ENCODE data around the gene EML5.
"Not testable (repeated sequence)": the region's sequence is repeated elsewhere in the genome, so short reads cannot be mapped to it uniquely, and the experiment has no call there.

The EML5 gene

DNA sequence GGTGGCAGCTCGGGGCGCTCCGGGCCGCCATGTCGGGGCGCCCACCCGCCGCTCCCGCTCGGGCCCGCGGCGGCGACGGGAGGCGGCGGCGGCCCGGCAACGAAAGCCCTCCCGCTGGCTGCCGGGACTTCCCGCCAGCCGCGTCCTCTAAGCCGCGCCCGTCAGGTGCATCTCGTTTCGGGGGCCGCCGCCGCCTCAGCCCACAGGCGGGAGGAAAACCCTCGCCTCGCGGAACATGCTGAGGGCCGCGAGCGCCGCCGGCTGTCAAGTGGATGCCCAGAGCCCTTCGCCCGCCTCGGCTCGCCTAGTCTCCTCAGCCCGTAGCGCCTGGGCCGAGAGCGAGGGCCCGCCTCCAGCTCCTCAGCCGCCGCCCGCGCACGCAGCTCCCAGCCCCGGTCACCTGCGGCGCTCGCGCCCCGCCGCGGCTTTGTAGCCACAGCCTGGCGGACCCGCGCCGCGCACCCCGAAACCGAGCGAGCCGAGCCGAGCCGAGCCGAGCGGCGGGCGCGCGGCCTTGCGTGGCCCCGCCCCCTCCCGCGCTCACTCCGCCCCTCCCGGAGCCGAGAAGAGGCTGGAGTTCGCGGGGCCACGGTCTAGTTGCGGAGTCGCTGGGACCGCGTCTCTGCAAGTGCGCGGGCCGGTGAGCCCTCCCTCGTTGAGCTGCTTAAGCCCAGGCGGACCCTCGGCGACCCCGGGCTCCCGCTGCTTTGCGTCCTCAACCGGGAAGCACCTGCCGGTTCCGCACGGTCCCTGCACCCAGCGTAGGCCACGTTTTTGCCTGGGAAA is at the start of gene EML5:
EML5 (minus strand) TSS at position 481 of the 786 bp plus-strand sequence; CDS start at position 31, 450 bp downstream.
- DNase-seq = peak; percentile 33

DNA sequence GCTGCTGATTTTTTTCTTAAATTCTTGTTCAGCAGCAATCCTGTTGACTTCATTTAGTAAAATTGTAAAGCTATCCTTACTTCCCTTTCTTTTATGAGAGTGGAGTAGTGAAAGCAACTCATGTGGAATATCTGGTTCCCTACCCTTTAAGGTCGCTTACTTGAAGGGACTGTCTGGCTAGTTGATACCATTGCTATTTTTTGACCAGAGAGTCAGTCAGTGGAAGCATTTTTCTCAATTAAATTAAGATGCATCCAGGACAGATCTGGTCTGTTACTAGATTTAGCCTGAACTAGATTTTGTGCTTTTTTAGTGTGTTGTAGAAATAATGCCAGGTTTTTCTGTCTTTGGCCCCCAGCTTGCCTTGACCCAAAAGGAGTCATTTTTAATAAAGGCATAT is 49.7 kb upstream of the EML5 start:
- no peak for DNase-seq

DNA sequence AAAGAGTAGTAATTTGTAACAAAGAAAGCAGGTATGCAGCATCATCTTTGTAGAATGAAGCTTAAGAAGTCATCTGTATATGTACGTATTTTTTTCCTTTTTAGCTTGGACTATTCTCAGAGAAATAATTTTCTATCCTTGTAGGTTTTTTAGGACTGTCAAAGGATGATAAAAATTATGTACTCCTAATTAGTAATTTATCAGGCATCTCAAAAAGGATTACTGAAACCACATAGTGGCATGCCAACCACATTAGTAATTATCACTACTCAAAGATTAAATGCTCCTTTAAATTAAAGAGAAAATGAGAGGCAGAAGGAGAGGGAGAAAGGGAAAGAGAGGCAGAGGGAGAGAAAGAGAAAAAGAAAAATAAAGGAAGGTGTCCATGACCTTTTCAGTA is 49.0 kb upstream of the EML5 start:
- DNase-seq = no peak

DNA sequence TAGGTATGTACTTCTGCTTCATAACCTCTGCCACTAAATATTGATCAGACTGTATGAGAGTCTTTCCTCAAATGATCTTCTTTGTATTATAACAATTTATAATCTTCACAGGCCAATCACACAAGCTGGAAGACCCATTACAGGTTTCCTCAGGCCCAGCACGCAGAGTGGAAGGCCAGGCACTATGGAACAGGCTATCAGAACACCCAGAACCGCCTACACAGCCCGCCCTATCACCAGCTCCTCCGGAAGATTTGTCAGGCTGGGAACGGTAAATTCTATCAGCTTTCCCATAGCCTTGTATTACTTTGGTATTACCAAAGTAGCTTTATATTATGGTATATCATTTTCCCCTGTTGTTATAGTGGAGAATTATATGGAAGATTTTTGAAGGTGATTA is 48.2 kb upstream of the EML5 start:
- DNase-seq = no peak

DNA sequence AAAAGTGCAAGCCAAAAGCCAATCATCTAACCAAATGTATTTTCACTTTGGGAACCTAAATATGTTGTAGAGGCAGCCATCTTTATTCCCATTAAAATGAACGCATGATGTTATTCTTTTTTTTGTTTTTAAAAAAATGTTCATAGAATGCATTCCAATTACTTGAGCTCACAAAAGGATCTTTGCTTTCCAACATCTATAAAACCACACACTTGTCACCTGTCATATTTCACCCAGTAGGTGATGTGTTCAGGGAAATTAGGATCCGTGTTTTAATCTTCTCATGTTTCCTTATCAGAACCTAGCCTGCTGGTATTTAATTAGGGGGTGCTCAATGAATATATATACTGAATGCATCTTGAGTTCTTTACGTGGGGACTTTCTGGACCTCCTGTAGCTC is 45.3 kb upstream of the EML5 start:
- DNase-seq = peak; percentile 80

DNA sequence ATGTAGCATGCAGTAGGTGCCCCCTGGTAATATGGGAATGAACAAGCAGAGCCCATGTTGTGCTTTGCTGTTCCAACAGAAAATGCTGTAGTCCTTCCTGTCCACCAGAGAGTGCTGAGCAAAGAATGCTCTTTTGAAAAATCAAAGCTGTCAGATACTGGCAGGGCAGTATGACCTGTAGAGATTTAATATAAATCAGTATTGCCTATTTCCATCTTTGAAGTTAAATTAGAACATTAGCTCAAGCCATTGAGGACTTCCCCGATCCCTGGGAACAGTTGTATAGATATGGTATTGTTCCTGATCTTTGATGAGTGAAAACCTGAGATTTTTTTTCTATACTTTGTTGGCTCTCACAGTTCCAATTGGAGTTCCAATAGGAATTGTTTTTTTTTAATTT is 44.7 kb upstream of the EML5 start:
- DNase-seq = no peak

DNA sequence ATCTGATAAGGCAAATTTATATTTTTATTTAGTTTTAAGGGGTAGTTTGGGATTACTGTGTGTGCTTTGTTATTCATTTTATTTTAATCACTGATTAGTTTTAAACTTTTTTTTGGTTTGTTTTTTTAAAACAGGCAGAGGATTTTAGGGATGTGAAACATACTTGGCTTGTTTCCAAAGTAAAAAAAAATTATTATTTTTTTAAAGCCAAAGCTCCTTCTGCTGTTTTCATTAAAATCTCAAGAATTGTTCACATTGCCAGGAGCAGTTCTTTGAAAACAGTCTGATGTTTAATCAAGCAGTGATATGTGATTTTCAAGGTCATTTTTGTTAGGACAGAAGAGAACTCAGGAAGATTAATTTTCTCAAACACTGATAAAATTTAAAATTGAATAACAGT is 42.9 kb upstream of the EML5 start:
- no peak for DNase-seq

DNA sequence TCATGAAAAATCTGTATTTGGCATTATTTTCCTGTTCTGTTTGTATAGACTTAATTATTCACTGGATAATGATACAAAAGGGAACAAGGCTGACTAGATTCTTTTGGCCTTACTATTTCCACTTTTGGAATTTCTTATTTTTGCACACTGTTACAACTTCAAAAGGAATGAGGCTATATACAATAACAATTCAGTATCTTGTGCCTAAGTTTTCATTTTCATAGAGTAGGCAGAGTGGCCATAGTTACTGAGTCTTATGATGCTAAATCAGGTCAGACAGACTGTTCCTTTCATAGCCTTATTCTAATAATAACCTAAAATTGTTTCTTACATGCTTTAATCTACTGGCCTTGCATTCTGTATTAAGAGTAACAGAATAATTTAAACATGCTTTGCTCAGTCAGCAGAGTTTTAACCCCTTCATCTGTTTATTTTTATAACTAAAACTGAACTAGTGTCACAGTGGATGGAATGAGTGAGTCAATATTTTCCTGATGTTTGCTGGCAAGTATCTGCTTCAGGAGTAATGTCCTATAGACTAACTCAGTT is 42.2 kb upstream of the EML5 start:
- DNase-seq = no peak

DNA sequence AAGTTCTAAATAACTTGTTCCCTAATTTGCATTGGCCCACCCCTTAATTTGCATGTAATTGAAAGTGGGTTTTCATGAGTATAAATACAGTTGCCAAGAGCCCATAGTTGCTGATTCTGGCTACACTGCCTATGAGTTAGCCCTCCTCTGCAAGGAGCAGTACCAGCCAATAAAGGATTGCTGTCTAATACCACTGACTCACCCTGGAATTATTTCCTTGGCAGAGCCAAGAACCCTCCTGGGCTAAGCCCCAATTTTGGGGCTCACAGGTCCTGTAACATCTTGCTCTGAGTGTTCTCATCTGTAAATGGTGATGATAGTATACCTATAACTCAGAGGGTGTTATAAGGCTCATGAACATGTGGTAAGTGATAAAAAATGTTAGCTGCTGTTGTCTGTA is 38.5 kb upstream of the EML5 start:
- no peak for DNase-seq

DNA sequence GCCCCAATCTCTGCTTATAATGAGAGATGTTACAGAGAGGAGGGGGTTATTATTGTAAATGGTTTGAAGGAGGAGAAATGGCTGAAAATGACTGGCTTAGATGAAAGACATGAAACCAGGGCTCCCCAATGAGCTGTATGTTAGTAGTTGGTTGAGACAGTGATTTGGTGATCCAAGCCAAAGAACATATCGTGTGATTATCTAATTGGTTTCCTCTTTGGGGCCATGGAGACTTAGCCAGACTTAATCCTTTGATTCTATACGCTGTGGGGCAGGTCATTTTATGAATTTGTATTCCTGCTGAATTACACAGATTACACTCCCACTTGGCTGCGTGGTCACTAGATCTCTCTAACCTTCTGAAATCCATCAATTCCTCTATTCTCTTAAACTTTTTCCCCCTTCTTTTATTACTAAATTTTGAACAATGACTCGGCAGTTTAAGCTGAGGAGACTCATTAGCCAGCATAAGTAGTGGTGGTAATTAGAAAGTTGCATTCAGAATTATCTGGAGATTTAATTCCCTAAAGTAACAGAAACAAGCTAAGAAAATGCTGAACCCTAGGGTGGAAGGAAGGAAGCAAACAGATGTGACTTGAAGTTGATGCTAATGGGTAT is 37.0 kb upstream of the EML5 start:
- no peak for DNase-seq

DNA sequence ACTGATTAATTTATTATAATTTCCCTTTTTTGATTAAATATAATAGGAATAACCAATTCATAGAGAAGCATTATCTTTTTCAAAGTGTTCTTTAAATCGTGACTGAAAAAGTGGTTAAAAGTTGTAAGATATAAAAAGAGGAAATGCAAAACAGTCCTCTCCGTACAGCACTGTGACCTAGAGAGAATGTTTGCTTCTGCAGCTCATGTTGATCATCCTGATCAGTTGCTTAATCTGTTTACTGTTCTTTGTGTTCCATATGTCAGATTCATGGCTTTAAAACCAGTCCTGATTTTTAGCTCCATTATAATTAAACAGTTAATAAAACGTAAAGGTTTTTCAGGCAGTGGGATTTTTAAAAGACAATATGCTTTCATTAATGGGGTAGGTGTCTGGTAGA is 36.4 kb upstream of the EML5 start:
- DNase-seq = no peak

DNA sequence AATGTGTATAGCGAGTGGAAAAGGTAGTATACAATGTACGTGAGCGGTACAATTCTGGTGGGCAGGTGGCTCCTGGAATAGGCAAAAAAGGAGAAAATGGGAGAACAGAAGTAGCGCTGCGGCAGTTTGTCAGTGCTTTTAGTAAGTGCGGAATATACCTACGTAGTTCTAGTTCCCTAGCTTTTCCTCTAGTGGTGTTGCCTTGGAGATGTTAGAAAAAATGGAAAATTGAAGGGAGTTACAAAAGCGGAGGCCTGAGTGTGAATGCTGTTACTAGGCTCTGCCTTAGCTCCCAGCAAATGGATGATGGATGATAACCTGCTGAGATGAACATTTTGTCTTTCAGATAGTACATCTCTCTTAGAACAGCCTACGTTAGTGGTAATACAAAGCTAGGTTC is 32.8 kb upstream of the EML5 start:
- DNase-seq = no peak

DNA sequence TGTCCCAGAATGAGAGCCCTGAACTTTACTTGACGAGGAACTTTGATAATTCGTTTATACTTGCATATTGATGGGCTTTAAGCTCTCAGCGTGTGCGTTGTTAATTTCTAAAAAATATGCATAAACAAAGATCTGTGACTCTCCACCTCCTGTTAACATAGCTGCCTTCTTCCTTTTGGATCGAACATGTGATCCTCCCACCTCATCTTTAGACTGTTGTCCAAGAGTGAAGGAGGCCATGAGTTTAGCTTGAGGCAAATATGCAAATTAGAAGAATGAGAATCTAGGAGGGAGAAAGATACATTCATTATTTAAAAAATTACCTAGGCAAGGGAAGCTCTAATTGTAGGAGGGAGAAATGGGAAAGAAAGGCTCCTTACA is 32.3 kb upstream of the EML5 start:
- no peak for DNase-seq

DNA sequence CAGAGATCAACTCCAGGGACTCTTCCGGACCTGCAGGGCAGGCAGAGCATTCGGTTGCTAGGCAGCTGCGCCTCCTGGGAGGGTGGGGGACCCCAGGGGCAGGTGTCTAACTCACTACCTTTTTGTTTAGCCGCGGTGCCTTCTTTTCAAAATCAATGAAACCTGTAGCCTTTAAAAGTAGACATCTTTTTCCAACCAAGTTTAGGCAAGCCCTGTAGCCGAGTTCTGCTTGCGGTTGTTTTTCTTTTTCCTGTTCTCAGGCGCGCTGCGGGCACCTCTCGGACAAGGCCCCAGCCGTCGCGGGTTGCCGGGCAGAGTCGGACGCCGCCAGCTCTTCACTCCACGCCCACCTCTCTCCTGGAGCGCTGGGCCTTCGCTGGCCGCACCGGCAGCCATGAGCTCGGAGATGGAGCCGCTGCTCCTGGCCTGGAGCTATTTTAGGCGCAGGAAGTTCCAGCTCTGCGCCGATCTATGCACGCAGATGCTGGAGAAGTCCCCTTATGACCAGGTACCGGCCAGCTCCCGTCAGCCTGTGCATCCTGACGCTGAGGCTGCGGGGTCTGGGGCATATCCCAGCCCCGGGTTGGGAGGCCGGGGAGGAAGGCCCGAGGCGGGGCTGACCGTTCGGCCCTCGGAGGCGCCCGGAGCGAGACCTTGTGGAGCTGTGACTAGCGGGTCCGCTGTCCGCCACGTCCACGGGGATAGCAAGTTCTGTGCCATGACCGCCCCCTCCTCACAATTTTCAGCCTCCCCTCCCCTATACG is 31.7 kb upstream of the EML5 start, which contains the start of gene TTC8:
TTC8 (plus strand) TSS at position 338 of the 764 bp plus-strand sequence; CDS start at position 395, 57 bp downstream.
- peak; percentile 95 for DNase-seq

DNA sequence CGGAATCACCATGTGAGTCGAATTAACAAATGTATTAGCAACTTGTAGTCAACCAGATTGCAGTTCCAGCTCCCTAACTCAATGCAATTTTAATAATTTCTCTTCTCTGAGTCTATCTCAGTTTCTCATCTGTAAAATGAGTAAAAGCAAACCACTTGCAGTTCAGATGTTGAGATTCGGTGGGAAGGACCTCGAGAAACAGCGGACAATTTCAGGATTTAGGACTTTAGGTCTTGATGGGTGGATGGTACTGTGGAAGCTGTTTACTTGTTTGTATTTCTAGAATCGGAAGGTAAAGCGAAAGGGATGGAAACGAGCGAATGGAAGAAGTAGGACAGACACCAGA is 31.2 kb upstream of the EML5 start:
- no peak for DNase-seq

DNA sequence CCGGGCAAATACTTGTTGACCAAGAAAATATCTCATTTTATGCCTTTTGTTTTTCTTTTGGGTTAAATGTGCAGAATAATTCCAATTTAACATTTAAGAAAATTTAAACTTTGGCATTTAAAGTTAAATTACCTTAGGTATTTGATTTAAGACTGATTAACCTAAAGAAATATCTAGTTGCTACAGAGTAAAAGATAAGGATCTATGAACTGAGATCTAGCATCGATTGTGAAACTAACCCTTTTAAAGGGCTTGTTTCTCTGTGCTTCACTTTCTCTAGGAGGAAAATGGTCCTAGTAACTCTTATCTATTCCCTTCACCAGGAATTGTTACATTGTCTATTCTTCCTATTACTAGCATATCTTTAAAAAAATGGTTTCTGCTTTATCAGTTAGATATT is 29.1 kb upstream of the EML5 start:
- no peak for DNase-seq

DNA sequence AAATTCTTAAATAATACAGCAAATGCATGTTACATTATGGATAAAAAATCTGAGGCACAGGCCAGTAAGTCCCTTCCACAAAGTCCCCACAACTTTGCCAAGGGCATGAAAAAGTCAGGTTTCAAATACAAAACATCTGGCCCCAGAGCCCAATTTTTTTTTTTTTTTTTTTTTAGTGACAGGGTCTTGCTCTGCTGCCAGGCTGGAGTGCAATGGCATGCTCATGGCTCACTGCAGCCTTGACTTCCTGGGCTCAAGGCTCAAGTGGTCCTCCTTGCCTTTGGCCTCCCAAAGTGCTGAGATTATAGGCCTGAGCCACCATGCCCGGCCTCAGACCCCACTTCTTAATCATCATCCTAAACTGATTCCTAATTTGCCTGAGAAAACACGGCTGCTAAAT is 28.6 kb upstream of the EML5 start:
- no peak for DNase-seq

DNA sequence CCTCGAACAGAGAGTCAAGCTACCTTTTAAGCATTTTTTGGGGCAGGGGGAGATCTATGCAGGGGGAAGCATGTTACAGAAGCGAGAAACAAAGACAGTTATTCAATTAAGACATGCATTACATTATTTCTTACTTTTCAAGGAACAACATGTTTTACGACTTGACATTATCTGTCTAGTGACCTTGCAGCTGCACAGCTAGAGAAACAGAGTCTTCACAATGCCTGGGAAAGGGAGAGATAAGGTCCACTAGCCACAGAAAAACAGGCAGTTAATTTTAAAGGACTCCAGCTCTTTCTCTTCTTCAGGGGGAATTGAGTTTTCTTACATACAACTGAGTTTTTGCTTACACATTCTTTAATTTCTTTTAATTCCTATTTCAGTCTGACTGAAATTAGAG is 26.9 kb upstream of the EML5 start:
- DNase-seq = not testable (repeated sequence)

DNA sequence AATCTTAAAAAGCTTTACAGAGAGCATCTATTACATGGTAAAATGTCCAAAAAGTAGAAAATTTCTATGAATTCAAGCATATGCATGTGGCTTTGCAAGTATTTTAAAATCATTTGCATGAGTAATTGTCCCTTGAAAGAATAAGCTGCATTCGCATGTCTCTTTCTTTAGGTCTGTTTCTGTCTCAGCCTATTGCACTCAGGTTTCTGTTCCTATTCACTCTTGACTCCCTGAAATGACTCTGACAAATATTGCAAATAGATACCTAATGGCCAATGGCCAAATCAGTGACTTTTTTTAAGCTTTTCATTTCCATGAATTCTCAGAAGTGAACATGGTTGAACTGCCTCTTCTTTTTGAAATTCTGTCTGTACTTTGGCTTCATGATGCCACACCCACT is 25.3 kb upstream of the EML5 start:
- DNase-seq = no peak

DNA sequence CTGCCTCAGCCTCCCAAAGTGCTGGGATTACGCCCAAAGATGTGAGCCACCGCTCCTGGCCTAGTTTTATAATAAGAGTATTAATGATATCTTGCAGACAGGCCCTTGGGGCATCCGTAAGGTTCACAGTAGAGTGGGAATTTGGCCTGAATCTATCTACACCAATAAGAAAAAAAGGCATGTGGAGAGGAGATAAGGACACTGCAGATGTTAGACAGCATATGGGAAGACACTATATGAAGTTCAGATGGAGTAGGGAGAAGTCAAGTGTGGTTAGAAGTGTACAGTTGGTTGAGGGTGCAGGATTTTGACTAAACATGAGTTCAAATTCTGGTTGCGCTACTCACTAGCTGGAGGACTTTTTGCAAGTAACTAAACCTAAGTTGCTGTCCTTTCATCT is 23.2 kb upstream of the EML5 start:
- DNase-seq = no peak

DNA sequence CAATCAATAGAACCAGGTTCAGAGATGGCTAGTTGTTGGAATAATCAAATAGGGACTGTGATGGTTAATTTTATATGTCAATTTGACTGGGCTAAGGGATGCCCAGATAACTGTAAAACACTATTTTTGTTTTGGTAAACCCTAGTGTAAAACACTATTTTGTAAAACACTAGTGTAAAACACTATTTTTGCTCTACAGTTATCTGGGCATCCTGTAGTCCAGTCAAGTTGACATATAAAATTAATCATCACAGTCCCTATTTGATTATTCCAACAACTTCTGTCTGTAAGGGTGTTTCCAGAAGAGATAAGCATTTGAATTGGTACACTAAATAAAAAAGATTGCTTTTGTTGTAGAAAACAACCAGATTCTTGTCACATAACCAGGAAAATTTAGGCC is 15.6 kb upstream of the EML5 start:
- DNase-seq = no peak

DNA sequence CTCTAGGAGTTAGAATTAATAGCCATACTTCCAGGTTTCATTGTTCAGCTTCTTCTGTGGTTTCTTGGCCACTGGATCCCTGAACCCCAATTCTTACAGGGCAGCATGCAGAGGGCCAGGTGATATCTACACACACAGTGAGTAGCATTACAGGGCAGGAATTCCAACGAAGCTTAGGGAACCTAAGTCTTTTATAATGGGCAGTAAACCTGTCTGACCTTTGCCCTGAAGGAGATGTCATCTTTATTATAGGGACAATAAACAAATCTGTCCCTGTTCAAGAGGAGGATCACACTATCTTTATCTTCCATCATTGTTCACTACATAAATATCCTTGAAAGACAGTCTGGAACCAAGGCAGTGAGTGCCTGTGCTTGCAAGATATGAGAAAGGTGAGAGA is 11.7 kb upstream of the EML5 start:
- DNase-seq = no peak

DNA sequence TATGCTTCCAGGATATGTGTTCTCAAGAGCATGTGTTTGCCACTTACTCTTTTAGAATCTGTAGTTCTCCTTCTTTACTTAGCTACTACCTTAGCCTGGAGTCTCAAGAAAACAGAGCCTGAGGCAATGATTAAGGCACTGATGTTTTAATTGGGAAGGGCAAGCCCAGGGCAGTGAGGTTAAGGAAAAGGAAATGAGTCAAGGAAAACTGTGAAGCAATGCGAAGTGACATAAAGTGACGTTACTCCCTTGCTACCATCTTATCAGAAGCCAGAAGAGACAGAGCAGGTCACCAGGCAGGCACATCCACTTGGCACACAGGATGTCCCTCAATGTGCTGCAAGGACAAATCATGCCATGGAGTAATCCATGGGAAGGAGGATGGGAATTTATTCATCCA is 11.3 kb upstream of the EML5 start:
- no peak for DNase-seq

DNA sequence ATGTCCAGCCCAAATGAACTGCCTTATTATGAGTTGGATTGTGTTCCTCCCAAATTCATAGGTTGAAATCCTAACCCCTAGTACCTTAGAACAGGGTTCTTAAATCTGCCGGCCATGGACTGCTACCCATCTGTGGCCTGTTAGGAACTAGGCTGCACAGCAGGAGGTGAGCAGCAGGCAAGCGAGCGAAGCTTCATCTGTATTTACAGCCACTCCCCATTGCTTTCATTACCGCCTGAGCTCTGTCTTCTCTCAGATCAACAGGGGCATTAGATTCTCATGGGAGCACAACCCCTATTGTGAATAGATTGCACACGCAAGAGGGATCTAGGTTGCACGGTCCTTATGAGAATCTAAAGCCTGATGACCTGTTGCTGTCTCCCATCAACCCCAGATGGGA is 9.8 kb upstream of the EML5 start:
- no peak for DNase-seq
